NK-92 (cell line): Measurements from ENCODE around the gene UBXN10.

ENCODE experiments used
- DNase-seq: peaks from one replicate; lab custom pipeline; 2025; ENCODE audit not compliant: unreplicated experiment; lab: John Stamatoyannopoulos, UW

UBXN10 gene, protein sequence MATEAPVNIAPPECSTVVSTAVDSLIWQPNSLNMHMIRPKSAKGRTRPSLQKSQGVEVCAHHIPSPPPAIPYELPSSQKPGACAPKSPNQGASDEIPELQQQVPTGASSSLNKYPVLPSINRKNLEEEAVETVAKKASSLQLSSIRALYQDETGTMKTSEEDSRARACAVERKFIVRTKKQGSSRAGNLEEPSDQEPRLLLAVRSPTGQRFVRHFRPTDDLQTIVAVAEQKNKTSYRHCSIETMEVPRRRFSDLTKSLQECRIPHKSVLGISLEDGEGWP

GRCh38 chr1:20185834-20186782, at the start of gene UBXN10, which contains the start of gene PLA2G2C:
Gene UBXN10, plus strand, starts transcription at chr1:20186096. Its CDS starts 4,466 bp downstream, at chr1:20190562.
Gene PLA2G2C, minus strand, starts transcription at chr1:20186518. Its CDS starts 9,155 bp downstream, at chr1:20177363.
- no peak for DNase-seq

- no peak for DNase-seq
These were observed 49.6 kb upstream of the UBXN10 start for GRCh38 chr1:20136249-20136648.

GRCh38 chr1:20137055-20137454, 48.8 kb upstream of the UBXN10 start:
- no peak for DNase-seq

GRCh38 chr1:20137604-20138003, 48.3 kb upstream of the UBXN10 start:
- DNase-seq = no peak

DNA sequence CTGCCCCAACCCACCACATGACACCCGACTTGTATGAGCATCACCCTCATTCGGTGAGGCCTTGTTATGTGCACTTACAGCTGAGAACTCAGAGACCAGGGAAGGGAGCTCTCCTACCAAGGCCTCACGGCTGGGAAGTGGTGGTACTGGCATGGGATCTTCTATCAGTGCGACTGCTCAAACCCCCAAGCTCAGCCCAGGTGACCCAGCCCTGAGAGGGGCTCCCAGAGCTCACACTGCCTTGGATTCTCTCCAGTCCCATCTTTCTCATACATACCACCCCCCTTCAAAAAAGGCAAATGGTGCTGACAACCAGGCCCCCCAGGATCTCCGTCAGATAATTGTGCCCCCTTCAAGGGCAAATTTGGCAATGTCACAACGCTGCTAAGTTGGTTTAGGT, 47.5 kb upstream of the UBXN10 start:
- DNase-seq = no peak

GRCh38 chr1:20138961-20139550, 46.8 kb upstream of the UBXN10 start, which contains the start of gene PLA2G2F:
Gene PLA2G2F, plus strand, starts transcription at chr1:20139323. Its CDS starts 105 bp downstream, at chr1:20139428.
- no peak for DNase-seq

DNA sequence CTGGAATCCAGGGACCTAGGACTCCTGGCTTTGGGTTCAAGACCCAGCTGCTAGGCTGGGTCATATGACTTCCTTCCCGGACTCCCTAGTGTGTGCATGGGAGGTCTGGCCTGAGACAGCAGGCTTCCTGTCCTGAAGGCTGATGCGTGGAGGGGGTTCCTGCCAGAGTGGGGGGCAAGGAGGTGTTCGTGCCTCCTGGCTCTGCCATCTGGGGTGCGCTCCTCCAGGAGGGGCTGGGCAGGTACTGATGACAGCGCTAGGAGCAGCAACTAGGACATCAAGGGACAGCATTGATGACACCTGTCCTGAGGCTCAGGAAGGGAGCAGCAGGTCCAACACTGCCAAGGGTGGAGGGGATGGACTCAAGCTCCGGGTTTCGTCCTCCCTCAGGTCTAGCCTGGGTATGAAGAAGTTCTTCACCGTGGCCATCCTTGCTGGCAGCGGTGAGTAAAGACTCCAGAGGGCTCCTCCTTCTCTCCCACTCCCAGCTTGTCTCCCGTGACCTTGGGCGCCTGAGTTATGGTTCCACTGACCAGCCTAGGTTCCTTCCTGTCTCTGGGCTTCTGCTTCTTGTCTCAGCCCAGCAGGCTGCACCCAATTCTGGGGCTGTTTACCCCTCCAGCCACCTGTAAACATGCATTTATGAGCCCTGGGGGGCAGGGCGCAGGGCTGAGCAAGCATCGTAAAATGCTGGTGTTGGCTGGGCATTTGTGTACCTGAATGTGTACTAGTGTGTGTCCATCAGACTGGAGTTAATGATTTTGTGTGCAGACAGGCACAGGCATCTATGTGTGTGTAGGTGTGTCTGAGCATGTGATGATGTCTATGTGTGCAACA, 45.9 kb upstream of the UBXN10 start:
- no peak for DNase-seq

- DNase-seq = no peak
These were observed 44.9 kb upstream of the UBXN10 start for GRCh38 chr1:20141001-20141400.

- DNase-seq = no peak
These were observed 44.4 kb upstream of the UBXN10 start for GRCh38 chr1:20141466-20141865.

- no peak for DNase-seq
These were observed 43.7 kb upstream of the UBXN10 start for GRCh38 chr1:20142001-20142710.

- DNase-seq = no peak
These were observed 42.6 kb upstream of the UBXN10 start for GRCh38 chr1:20143318-20143717.

DNA sequence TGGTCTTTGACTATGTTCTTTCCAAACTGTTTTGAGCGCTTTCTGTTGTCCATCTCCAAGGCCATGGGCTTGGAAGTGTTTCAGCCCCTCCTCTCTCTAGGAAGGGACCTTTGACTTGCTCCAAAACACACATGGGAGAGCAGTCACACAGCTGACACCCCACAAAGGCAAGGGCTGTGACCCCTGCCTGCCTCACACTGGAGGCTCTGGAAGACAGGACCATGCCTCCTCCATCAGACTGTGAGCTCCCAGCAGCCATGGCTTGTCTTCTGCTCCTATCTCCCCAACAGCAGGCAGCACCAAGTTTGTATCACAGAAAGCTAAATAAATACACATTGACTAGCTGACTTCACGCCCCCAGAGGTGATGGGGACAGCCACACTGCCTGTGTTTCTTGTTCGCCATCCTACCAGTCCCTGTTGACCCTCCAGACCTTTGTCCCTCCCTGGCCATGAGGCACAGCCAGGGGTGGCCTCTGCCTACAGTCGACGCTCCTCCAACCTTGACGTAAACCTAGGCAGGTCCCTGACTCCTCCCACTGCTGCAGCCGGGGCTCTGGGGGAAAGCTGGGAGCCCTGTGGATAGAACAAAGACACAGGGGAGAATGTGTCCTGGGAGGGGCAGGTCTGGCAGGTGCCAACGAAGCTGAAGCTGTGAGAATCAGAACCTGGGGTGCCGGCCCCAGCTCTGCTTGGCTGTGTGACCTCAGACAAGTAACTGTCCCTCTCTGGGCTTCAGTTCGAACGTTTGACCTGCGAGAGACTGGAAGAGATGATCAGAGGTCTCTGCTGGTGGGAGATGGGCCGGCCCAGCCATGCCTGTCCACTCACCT, 41.9 kb upstream of the UBXN10 start:
- no peak for DNase-seq

- DNase-seq = no peak
These were observed 37.9 kb upstream of the UBXN10 start for GRCh38 chr1:20147846-20148570.

DNA sequence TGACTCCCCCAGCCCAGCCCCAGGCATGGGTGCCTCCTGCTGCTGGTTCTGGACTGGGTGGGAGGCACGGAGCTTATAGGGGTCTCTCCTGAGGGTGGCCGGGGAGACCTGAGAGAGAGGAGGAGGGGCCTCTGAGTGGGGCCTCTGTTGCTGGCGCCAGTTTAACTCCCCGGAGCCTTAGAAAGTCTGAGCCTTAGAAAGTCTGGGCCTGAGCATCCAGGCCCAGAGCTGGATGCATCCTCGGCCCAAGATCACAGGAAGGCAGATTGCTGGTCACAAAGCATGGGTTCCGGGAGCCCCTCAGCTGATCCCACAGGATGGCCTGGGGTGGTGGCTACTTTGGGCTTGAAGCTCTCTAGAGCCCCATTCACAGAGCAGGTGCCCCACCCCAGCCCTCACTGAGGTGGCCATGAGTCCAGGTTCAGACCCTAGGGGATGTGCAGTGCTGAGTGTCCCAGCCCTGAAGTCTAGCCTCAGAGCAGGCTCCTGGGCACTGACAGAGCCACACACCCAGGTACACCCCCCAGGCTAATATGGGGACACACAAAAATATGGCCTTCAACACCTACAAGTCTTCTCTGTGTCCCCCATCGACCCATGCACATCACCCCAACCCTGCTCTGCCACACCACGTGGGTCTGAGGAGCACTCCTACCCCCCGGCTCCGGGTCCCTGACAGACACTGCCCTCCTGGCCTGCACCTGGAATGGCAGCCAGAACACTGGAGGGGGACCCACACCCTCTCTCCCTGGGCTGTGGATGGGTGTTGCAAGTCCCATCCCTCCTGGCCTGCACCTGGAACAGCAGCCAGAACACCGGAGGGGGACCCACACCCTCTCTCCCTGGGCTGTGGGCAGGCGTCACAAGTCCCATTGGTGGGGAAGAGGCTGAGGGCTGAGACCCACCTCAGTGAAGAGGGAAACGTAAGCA, 37.1 kb upstream of the UBXN10 start:
- no peak for DNase-seq

GRCh38 chr1:20149601-20150325, 36.1 kb upstream of the UBXN10 start:
- DNase-seq = no peak

- DNase-seq = no peak
These were observed 35.6 kb upstream of the UBXN10 start for GRCh38 chr1:20150326-20150705.

DNA sequence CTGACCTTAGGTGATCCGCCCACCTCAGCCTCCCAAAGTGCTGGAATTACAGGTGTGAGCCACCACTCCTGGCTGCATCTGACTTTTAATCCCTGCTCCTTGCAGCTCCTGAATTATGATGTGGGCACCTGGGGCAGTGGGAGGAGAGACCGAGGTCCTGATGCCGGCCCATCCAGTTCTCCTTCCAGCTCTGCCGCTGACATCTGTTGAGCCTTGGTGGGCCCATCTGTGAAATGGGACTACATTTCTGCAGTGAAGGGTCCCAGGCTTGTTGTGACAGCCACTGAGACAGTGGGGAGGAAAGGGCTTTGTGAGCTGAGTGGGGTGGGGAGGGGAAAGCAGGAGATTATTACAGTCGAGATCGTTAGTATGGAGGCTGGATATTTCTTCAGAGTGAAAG, 34.9 kb upstream of the UBXN10 start:
- DNase-seq = no peak
